ELR (cell line): Measurements from ENCODE around the gene NOL6.
A peak's percentile ranks its signal among the peaks of the same experiment; 100 is the strongest.
"Not testable (repeated sequence)": the region's sequence is repeated elsewhere in the genome, so short reads cannot be mapped to it uniquely, and the experiment has no call there.

Source experiments
- DNase-seq: peaks from one replicate; pipeline ENCODE4 v3.0.0-alpha.2; 2015; ENCODE audit warnings: low read depth

The NOL6 gene

GRCh38 chr9:33473643-33474352 lies at the start of gene NOL6:
NOL6 (minus strand) TSS chr9:33473924; CDS start chr9:33473842, 82 bp downstream.
- peak; percentile 100 for DNase-seq

GRCh38 chr9:33521861-33522260 lies 48.1 kb upstream of the NOL6 start:
- DNase-seq: not testable (repeated sequence)

GRCh38 chr9:33517934-33518577 lies 44.3 kb upstream of the NOL6 start:
- DNase-seq: peak; percentile 87

GRCh38 chr9:33517373-33517772 lies 43.6 kb upstream of the NOL6 start:
- DNase-seq: peak; percentile 77

- not testable (repeated sequence) for DNase-seq
These were observed 42.7 kb upstream of the NOL6 start for GRCh38 chr9:33516397-33516796.

GRCh38 chr9:33515342-33515995 lies 41.7 kb upstream of the NOL6 start:
- not testable (repeated sequence) for DNase-seq

- peak; percentile 35 for DNase-seq
These were observed 38.8 kb upstream of the NOL6 start for GRCh38 chr9:33512535-33512934.

GRCh38 chr9:33511184-33511517 lies 37.4 kb upstream of the NOL6 start:
- not testable (repeated sequence) for DNase-seq

GRCh38 chr9:33510262-33511183 lies 36.8 kb upstream of the NOL6 start:
- peak; percentile 79 for DNase-seq

GRCh38 chr9:33506626-33507370 lies 33.1 kb upstream of the NOL6 start:
- DNase-seq: peak; percentile 100

- DNase-seq: peak; percentile 61
These were observed 24.7 kb upstream of the NOL6 start for GRCh38 chr9:33498387-33498786.

GRCh38 chr9:33493819-33494218 lies 20.1 kb upstream of the NOL6 start:
- DNase-seq: not testable (repeated sequence)

- DNase-seq: peak; percentile 46
These were observed 15.3 kb upstream of the NOL6 start for GRCh38 chr9:33489066-33489465.

GRCh38 chr9:33485312-33485711 lies 11.6 kb upstream of the NOL6 start:
- not testable (repeated sequence) for DNase-seq

- DNase-seq: no peak
These were observed 7.3 kb upstream of the NOL6 start for GRCh38 chr9:33480976-33481375.

- DNase-seq: no peak
These were observed 6.4 kb upstream of the NOL6 start for GRCh38 chr9:33480106-33480505.

GRCh38 chr9:33476503-33476902 lies 2.8 kb upstream of the NOL6 start:
- DNase-seq: no peak

GRCh38 chr9:33475357-33475756 lies 1.6 kb upstream of the NOL6 start:
- no peak for DNase-seq

- DNase-seq: no peak
These were observed 676 bp downstream of the NOL6 start for GRCh38 chr9:33472881-33473615.

- DNase-seq: no peak
These were observed 1.4 kb downstream of the NOL6 start for GRCh38 chr9:33472171-33472880.
